Liver (tissue), 9 donors: ENCODE results near the gene THOC1. TPM values are rescaled to one million over a fixed set of nuclear protein-coding genes. Genes with fewer than 3 reads are reported as not detected.

Experiments used
- DNase-seq: peaks from one replicate; pipeline ENCODE4 v3.0.0-alpha.2; 2017; ENCODE audit warnings: low spot score
- H3K27ac ChIP-seq, 2 donors: one replicate each; pipeline ENCODE4 v1.7.0; 2013; ENCODE audit warnings: inconsistent platforms in 2 of 2, low read length in 2 of 2, control low read depth in 1 of 2, low read depth in 1 of 2, mild to moderate bottlenecking in 1 of 2
- H3K27me3 ChIP-seq, 4 donors: one replicate each; pipeline versions ENCODE4 v1.6.1 to v1.7.0; 2013; ENCODE audit warnings: low read length in 3 of 4, inconsistent platforms in 1 of 4, mild to moderate bottlenecking in 1 of 4, moderate library complexity in 1 of 4; ENCODE audit not compliant: control insufficient read depth in 4 of 4, insufficient read depth in 4 of 4
- H3K36me3 ChIP-seq, 4 donors: one replicate each; pipeline versions ENCODE4 v1.6.1 to v1.7.0; 2013; ENCODE audit warnings: low read length in 3 of 4, mild to moderate bottlenecking in 3 of 4, low read depth in 1 of 4, moderate library complexity in 1 of 4; ENCODE audit not compliant: control insufficient read depth in 4 of 4, insufficient read depth in 3 of 4
- H3K4me1 ChIP-seq, 4 donors: one replicate each; pipeline versions ENCODE4 v1.6.1 to v1.7.0; 2013; ENCODE audit warnings: low read length in 3 of 4, mild to moderate bottlenecking in 3 of 4, moderate library complexity in 1 of 4; ENCODE audit not compliant: control insufficient read depth in 4 of 4, insufficient read depth in 4 of 4
- H3K4me3 ChIP-seq, 3 donors: one replicate each; pipeline versions ENCODE4 v1.6.1 to v1.7.0; 2013; ENCODE audit warnings: low read length in 3 of 3, control low read depth in 1 of 3, low read depth in 1 of 3, mild to moderate bottlenecking in 1 of 3
- H3K9ac ChIP-seq, 2 donors: one replicate each; pipeline ENCODE4 v1.7.0; 2013; ENCODE audit warnings: low read length in 2 of 2, mild to moderate bottlenecking in 2 of 2, moderate library complexity in 2 of 2, control low read depth in 1 of 2, low read depth in 1 of 2
- H3K9me3 ChIP-seq, 4 donors: one replicate each; pipeline versions ENCODE4 v1.6.1 to v1.7.0; 2013; ENCODE audit warnings: low read length in 3 of 4; ENCODE audit not compliant: control insufficient read depth in 4 of 4
- ATF3 ChIP-seq: IDR thresholded peaks from 2 replicates; pipeline ENCODE4 v1.6.1; 2016; ENCODE audit warnings: antibody characterized with exemption
- EGR1 ChIP-seq, 2 donors: IDR thresholded peaks; 2 replicates each; pipeline ENCODE4 v1.6.1; 2016 to 2018; ENCODE audit warnings: antibody characterized with exemption in 2 of 2, low read depth in 2 of 2
- FOXA1 ChIP-seq: IDR thresholded peaks from 2 replicates; pipeline ENCODE4 v1.6.1; 2016; ENCODE audit warnings: antibody characterized with exemption
- FOXA2 ChIP-seq: IDR thresholded peaks from 2 replicates; pipeline ENCODE4 v1.6.1; 2016; ENCODE audit warnings: antibody characterized with exemption
- HNF4A ChIP-seq, 2 donors: conservative IDR thresholded peaks; 2 replicates each; pipeline ENCODE4 v1.6.1; 2016; ENCODE audit warnings: antibody characterized with exemption in 2 of 2, mild to moderate bottlenecking in 2 of 2
- HNF4G ChIP-seq: IDR thresholded peaks from 2 replicates; pipeline ENCODE4 v1.6.1; 2016; ENCODE audit warnings: antibody characterized with exemption
- JUND ChIP-seq, 2 donors: IDR thresholded peaks; 2 replicates each; pipeline ENCODE4 v1.6.1; 2016; ENCODE audit warnings: antibody characterized with exemption in 2 of 2
- MAX ChIP-seq: IDR thresholded peaks from 2 replicates; pipeline ENCODE4 v1.6.1; 2016; ENCODE audit warnings: antibody characterized with exemption
- NR2F2 ChIP-seq: IDR thresholded peaks from 2 replicates; pipeline ENCODE4 v1.6.1; 2016; ENCODE audit warnings: antibody characterized with exemption
- RAD21 ChIP-seq, 2 donors: IDR thresholded peaks; 2 replicates each; pipeline ENCODE4 v1.6.1; 2016; ENCODE audit warnings: antibody characterized with exemption in 2 of 2, mild to moderate bottlenecking in 2 of 2
- REST ChIP-seq: IDR thresholded peaks from 2 replicates; pipeline ENCODE4 v1.6.1; 2016; ENCODE audit warnings: antibody characterized with exemption, mild to moderate bottlenecking
- RXRA ChIP-seq, 2 donors: IDR thresholded peaks; 2 replicates each; pipeline ENCODE4 v1.6.1; 2017 to 2018; ENCODE audit warnings: antibody characterized with exemption in 2 of 2, mild to moderate bottlenecking in 1 of 2
- SP1 ChIP-seq: IDR thresholded peaks from 2 replicates; pipeline ENCODE4 v1.6.1; 2018; ENCODE audit warnings: antibody characterized with exemption, mild to moderate bottlenecking
- YY1 ChIP-seq: IDR thresholded peaks from 2 replicates; pipeline ENCODE4 v1.6.1; 2016; ENCODE audit warnings: antibody characterized with exemption, mild to moderate bottlenecking
- ZBTB33 ChIP-seq: IDR thresholded peaks from 2 replicates; pipeline ENCODE4 v1.6.1; 2016; ENCODE audit warnings: antibody characterized with exemption
- WGBS: extraction: QIAGEN DNeasy Blood & Tissue Kit; methylation state at CpG from one replicate; pipeline ENCODE4 v1.1.7; 2013; 5-methylcytosine and 5-hydroxymethylcytosine counted together
- polyA plus RNA-seq, 2 donors: library from polyadenylated mRNA; stranded (reverse) in 1 of 2; unstranded in 1 of 2; fragments of 200-250 nt in 1 of 2; fragments of >200 nt in 1 of 2; fragmentation: Nextera tagmentation in 1 of 2; extraction: Ambion mirVana in 1 of 2; gene quantifications; one replicate each; pipeline versions ENCODE4 v1.2.1 to v1.2.3, GENCODE V29; 2013 to 2015
- total RNA-seq, 2 donors: library from RNA; depleted of rRNA; stranded (reverse); fragments of >200 nt; gene quantifications; one replicate each; pipeline ENCODE4 v1.2.3, GENCODE V29; 2014
- donor health status: healthy.
- donor health status: healthy.
- donor health status: healthy.
- donor health status: healthy.
- donor health status: healthy.

Gene THOC1
- total and polyA plus RNA-seq, 4 donors: 5.2 to 30.5 (median 22.0) TPM

GRCh38 chr18:305003-305501 is 37.2 kb upstream of the THOC1 start:
- Histone ChIP-seq H3K36me3 (no peaks in the 10 kb centered on the region), H3K27ac (no peak overlapping the region), H3K9ac (no peak overlapping the region), H3K27me3 (peaks cover 0 to 3% (median 0%) of the 10 kb centered on the region in 4 donors), H3K4me3 (no peak overlapping the region), H3K4me1 (no peaks in the 10 kb centered on the region), H3K9me3 (no peaks in the 10 kb centered on the region)
- 72% methylated on average over 6 of the region's 6 CpGs for WGBS
- DNase-seq: no peak
- no peak for TF ChIP-seq FOXA2
- no peak for TF ChIP-seq NR2F2
- TF ChIP-seq RAD21 (IDR thresholded peaks at IDR 0.05): no peak
- TF ChIP-seq SP1: no peak
- no peak for TF ChIP-seq REST
- no peak for TF ChIP-seq ZBTB33
- TF ChIP-seq EGR1 (IDR thresholded peaks at IDR 0.05; ENCODE audit: low read depth in 2 of 2): no peak
- no peak for TF ChIP-seq ATF3
- TF ChIP-seq MAX: no peak
- no peak for TF ChIP-seq HNF4G
- TF ChIP-seq JUND (IDR thresholded peaks at IDR 0.05): no peak
- no peak for TF ChIP-seq HNF4A (conservative IDR thresholded peaks at IDR 0.05)
- TF ChIP-seq RXRA (IDR thresholded peaks at IDR 0.05): no peak
- no peak for TF ChIP-seq YY1
- no peak for TF ChIP-seq FOXA1

- H3K9ac ChIP-seq: no peak overlapping the region
- no peaks in the 10 kb centered on the region for H3K36me3 ChIP-seq
- DNase-seq: no peak
- no peak overlapping the region for H3K27ac ChIP-seq
- no peaks in the 10 kb centered on the region for H3K9me3 ChIP-seq
- H3K4me3 ChIP-seq: no peak overlapping the region
- H3K4me1 ChIP-seq: no peaks in the 10 kb centered on the region
- TF ChIP-seq YY1 (no peak), REST (no peak), MAX (no peak), EGR1 (IDR thresholded peaks at IDR 0.05; ENCODE audit: low read depth in 2 of 2) (no peak), FOXA2 (no peak), ZBTB33 (no peak), SP1 (no peak), JUND (IDR thresholded peaks at IDR 0.05) (no peak)
- WGBS: 89% methylated on average over 2 of the region's 2 CpGs
- no peaks in the 10 kb centered on the region for H3K27me3 ChIP-seq
These were observed 35.8 kb upstream of the THOC1 start for GRCh38 chr18:303607-304006.
